Ascending aorta (tissue), 2 donors: Measurements from ENCODE around the gene COL11A1. TPM values are rescaled to one million over a fixed set of nuclear protein-coding genes. Genes with fewer than 3 reads are reported as not detected.

Experiments
- DNase-seq, 2 donors: peaks; one replicate each; pipeline ENCODE4 v3.0.0-alpha.2; 2019; ENCODE audit warnings: low spot score in 2 of 2
- H3K27ac ChIP-seq, 2 donors: fragments of 200-600 bp; sonication (generic); one replicate each; pipeline ENCODE4 v1.5.1; 2016 to 2017; ENCODE audit warnings: mild to moderate bottlenecking in 1 of 2
- H3K27me3 ChIP-seq: fragments of 200-600 bp; sonication (generic); one replicate; pipeline ENCODE4 v1.5.1; 2017
- H3K36me3 ChIP-seq, 2 donors: fragments of 200-600 bp; sonication (generic); one replicate each; pipeline ENCODE4 v1.5.1; 2016
- H3K4me1 ChIP-seq, 2 donors: fragments of 200-600 bp; sonication (generic); one replicate each; pipeline ENCODE4 v1.5.1; 2016 to 2017; ENCODE audit warnings: mild to moderate bottlenecking in 1 of 2
- H3K4me3 ChIP-seq, 2 donors: fragments of 200-600 bp; sonication (generic); one replicate each; pipeline ENCODE4 v1.5.1; 2016 to 2017; ENCODE audit warnings: mild to moderate bottlenecking in 1 of 2
- H3K9me3 ChIP-seq, 2 donors: fragments of 200-600 bp; sonication (generic); one replicate each; pipeline ENCODE4 v1.5.1; 2016
- CTCF ChIP-seq, 3 experiments: fragments of 200-600 bp in 2 of 3; fragments of 450-650 bp in 1 of 3; sonication (generic) in 2 of 3; IDR thresholded peaks; one replicate each; pipeline ENCODE4 v1.5.1; 2016 to 2019; ENCODE audit warnings: antibody characterized with exemption in 3 of 3, mild to moderate bottlenecking in 1 of 3, moderate library complexity in 1 of 3
- intact Hi-C: fragments of 100-400 bp; cut with DNase I; formaldehyde crosslinking; loops from one replicate; pipeline ENCODE4 v1.15.1; 2023
- total RNA-seq: library from RNA; depleted of rRNA; stranded (reverse); fragments of >200 nt; gene quantifications from one replicate; pipeline ENCODE4 v1.1.0, GENCODE V29; 2016

Gene COL11A1
- total RNA-seq: not detected

- no peak within 1 kb of the TSS for H3K27ac ChIP-seq
- peak within 1 kb of the TSS; percentile 44 to 55 for H3K4me3 ChIP-seq
- intact Hi-C loops: loop anchor here (5.0 kb wide), 1 partner anchor 409 kb away; no protein-coding TSS in a partner anchor
- H3K4me1 ChIP-seq: peaks cover 0 to 2% of the 10 kb centered on the region in 2 donors
- no peaks in the 10 kb centered on the region for H3K27me3 ChIP-seq
- H3K36me3 ChIP-seq: no peaks in the 10 kb centered on the region
- H3K9me3 ChIP-seq: no peaks in the 10 kb centered on the region
- DNase-seq: no peak
- no peak for TF ChIP-seq CTCF (IDR thresholded peaks at IDR 0.05)
These were observed at the start of gene COL11A1 for GRCh38 chr1:103108376-103109150. TSS of gene COL11A1 (minus strand) at chr1:103108522. CDS start at chr1:103108178, 344 bp downstream.

GRCh38 chr1:103156966-103157365, 48.6 kb upstream of the COL11A1 start:
- no peak for TF ChIP-seq CTCF (IDR thresholded peaks at IDR 0.05)
- intact Hi-C loops: no loop called here
- Histone ChIP-seq H3K9me3 (no peaks in the 10 kb centered on the region), H3K27ac (no peak overlapping the region), H3K4me1 (no peaks in the 10 kb centered on the region), H3K36me3 (no peaks in the 10 kb centered on the region), H3K27me3 (no peaks in the 10 kb centered on the region), H3K4me3 (no peak overlapping the region)
- no peak for DNase-seq

GRCh38 chr1:103146166-103146565, 37.8 kb upstream of the COL11A1 start:
- Histone ChIP-seq H3K36me3 (no peaks in the 10 kb centered on the region), H3K27me3 (no peaks in the 10 kb centered on the region)

GRCh38 chr1:103145449-103145848, 37.1 kb upstream of the COL11A1 start:
- no peak for DNase-seq

More at GRCh38 chr1:103146166-103146565, 37.8 kb upstream of the COL11A1 start:
- TF ChIP-seq CTCF (IDR thresholded peaks at IDR 0.05): no peak
- Histone ChIP-seq H3K27ac (no peak overlapping the region), H3K4me3 (no peak overlapping the region), H3K4me1 (no peaks in the 10 kb centered on the region), H3K9me3 (no peaks in the 10 kb centered on the region)
- intact Hi-C loops: no loop called here
- no peak for DNase-seq

GRCh38 chr1:103144681-103145080, 36.4 kb upstream of the COL11A1 start:
- H3K27ac ChIP-seq: no peak overlapping the region
- intact Hi-C loops: no loop called here
- no peak overlapping the region for H3K4me3 ChIP-seq
- no peak for TF ChIP-seq CTCF (IDR thresholded peaks at IDR 0.05)
- no peaks in the 10 kb centered on the region for H3K36me3 ChIP-seq
- no peaks in the 10 kb centered on the region for H3K27me3 ChIP-seq
- DNase-seq: no peak
- H3K9me3 ChIP-seq: no peaks in the 10 kb centered on the region
- no peaks in the 10 kb centered on the region for H3K4me1 ChIP-seq

More at GRCh38 chr1:103145449-103145848, 37.1 kb upstream of the COL11A1 start:
- no peak for TF ChIP-seq CTCF (IDR thresholded peaks at IDR 0.05)
- Histone ChIP-seq H3K9me3 (no peaks in the 10 kb centered on the region), H3K27me3 (no peaks in the 10 kb centered on the region), H3K4me1 (no peaks in the 10 kb centered on the region), H3K27ac (no peak overlapping the region), H3K36me3 (no peaks in the 10 kb centered on the region), H3K4me3 (no peak overlapping the region)
- intact Hi-C loops: no loop called here
